HG03558 (cell line): ENCODE results near the gene F13A1.

ENCODE experiments used
- ATAC-seq: cut with Tn5 transposase; IDR thresholded peaks from one replicate; pipeline ENCODE4 v1.9.1; 2021; ENCODE audit warnings: moderate number of reproducible peaks; ENCODE audit not compliant: unreplicated experiment; ENCODE audit errors: extremely low read depth

Gene F13A1

DNA sequence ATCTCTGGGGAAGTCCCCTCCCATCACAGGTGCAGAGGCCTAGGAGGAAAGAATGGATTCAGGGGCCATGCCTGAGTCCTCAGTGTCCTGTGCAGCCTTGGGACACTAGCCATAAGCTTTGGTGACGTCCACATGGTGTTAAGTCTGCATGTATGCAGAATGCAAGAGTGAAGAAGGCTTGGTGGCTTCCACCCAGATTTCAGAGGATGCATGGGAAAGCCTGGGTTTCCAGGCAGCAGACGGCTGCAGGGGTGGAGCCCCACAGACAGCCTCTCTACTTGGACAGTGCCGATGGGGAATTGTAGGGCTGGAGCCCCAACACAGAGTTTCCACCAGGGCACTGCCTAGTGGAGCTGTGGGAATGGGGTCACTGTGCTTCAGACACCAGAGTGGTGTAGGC, 196.7 kb downstream of the F13A1 start:
- no peak for ATAC-seq

DNA sequence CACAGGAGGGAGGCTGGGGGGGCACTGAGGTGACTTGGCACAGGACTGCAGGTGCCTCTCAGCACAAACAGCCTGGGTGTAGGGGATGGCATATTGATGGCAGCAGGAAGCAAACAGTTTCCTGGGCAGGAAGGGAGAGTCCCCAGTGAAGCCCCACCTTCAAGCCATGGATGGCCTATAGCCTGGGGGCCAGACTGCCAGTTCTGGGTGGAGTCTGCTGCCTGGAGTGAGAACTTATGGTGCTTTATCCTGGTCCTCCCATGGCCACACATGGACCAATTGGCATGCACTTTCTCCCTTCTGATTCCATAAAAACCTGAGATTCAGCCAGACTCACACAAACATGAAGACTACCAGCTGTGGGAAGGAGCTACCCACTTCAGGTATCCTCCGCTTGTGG, 198.5 kb downstream of the F13A1 start:
- no peak for ATAC-seq

DNA sequence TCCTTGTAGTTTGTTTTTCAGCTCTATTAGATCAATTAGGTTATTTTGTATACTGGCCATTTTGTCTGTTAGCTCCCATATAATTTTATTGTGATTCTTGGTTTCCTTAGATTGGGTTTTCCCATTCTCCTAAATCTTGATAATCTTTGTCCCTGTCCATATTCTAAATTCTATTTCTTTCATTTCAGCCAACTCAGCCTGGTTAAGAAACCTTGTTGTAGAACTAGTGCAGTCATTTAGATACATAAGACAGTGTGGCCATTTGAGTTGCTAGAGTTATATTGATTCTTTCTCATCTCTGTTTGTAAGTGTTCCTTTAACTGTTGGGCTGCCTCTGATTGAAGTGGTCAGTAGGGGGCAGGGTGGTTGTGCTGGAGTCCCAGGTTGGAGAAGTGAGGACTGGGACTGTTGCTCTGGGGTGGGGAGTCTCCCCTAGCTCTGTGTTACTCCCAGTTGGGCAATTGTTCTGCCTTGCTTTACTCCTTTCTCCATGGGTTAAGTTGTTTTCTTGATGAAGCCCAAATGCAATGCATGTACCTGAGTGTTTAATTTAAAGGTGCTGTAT, 214.9 kb downstream of the F13A1 start:
- ATAC-seq: no peak
